CD4-positive, alpha-beta memory T cell (primary cell): ENCODE data around the gene SRCIN1. TPM values are rescaled to one million over a fixed set of nuclear protein-coding genes. Genes with fewer than 3 reads are reported as not detected.
"Not testable (repeated sequence)": the region's sequence is repeated elsewhere in the genome, so short reads cannot be mapped to it uniquely, and the experiment has no call there.

Experiments
- CTCF ChIA-PET: fragments of 350-600 bp; sonication (Branson Sonifier 250); formaldehyde crosslinking; loops from one replicate; lab custom pipeline; 2021; ENCODE audit warnings: inconsistent platforms; ENCODE audit not compliant: partially characterized antibody; lab: Charles Lee
- POLR2A ChIA-PET: fragments of 350-600 bp; sonication (Branson Sonifier 250); formaldehyde crosslinking; loops from one replicate; lab custom pipeline; 2021; ENCODE audit not compliant: partially characterized antibody; lab: Charles Lee
- DNase-seq, 5 donors: peaks; one replicate each; pipeline versions ENCODE4 v3.0.0 to v3.0.0-alpha.2; 2020 to 2022; ENCODE audit warnings: mixed read lengths in 1 of 5
- H3K27ac ChIP-seq: one replicate; pipeline ENCODE4 v1.7.0; 2013; ENCODE audit warnings: low read depth, low read length
- H3K27me3 ChIP-seq: 2 replicates; pipeline ENCODE4 v1.7.0; 2013; ENCODE audit warnings: mild to moderate bottlenecking, low read length, moderate library complexity; ENCODE audit not compliant: insufficient read depth
- H3K36me3 ChIP-seq: 2 replicates; pipeline ENCODE4 v1.7.0; 2013; ENCODE audit warnings: mild to moderate bottlenecking, low read length, moderate library complexity; ENCODE audit not compliant: insufficient read depth
- H3K4me1 ChIP-seq: 2 replicates; pipeline ENCODE4 v1.7.0; 2013; ENCODE audit warnings: mild to moderate bottlenecking, low read length, moderate library complexity; ENCODE audit not compliant: insufficient read depth
- H3K4me3 ChIP-seq, 2 donors: one replicate each; pipeline ENCODE4 v1.7.0; 2013; ENCODE audit warnings: low read length in 2 of 2, mild to moderate bottlenecking in 1 of 2
- H3K9me3 ChIP-seq, 2 donors: one replicate each; pipeline ENCODE4 v1.7.0; 2013; ENCODE audit warnings: low read length in 2 of 2, control low read depth in 1 of 2; ENCODE audit not compliant: control insufficient read depth in 1 of 2
- H3K27ac Mint-ChIP-seq, 7 donors: one replicate each; pipeline ENCODE4 v1.8.0; 2020 to 2021; ENCODE audit warnings: mixed read lengths in 7 of 7, mild to moderate bottlenecking in 6 of 7, inconsistent platforms in 3 of 7, moderate library complexity in 3 of 7
- H3K27me3 Mint-ChIP-seq, 2 donors: one replicate each; pipeline ENCODE4 v1.8.0; 2020 to 2021; ENCODE audit warnings: mixed read lengths in 2 of 2
- H3K36me3 Mint-ChIP-seq, 2 donors: one replicate each; pipeline ENCODE4 v1.8.0; 2020 to 2021; ENCODE audit warnings: mixed read lengths in 2 of 2, inconsistent platforms in 1 of 2, mild to moderate bottlenecking in 1 of 2
- H3K4me1 Mint-ChIP-seq, 4 donors: one replicate each; pipeline ENCODE4 v1.8.0; 2020 to 2021; ENCODE audit warnings: mixed read lengths in 4 of 4, mild to moderate bottlenecking in 1 of 4
- H3K4me3 Mint-ChIP-seq, 8 donors: one replicate each; pipeline ENCODE4 v1.8.0; 2020 to 2021; ENCODE audit warnings: mixed read lengths in 8 of 8, mild to moderate bottlenecking in 7 of 8, moderate library complexity in 6 of 8, inconsistent platforms in 3 of 8
- H3K9me3 Mint-ChIP-seq, 8 donors: one replicate each; pipeline ENCODE4 v1.8.0; 2020 to 2021; ENCODE audit warnings: mixed read lengths in 8 of 8, mild to moderate bottlenecking in 5 of 8, inconsistent platforms in 3 of 8, moderate library complexity in 1 of 8
- intact Hi-C: fragments of 100-400 bp; cut with micrococcal nuclease; formaldehyde crosslinking; loops from one replicate; pipeline ENCODE4 v1.15.1; 2023
- polyA plus RNA-seq, 2 donors: library from polyadenylated mRNA; unstranded; fragments of 300-500 nt; fragmentation: Illumina TruSeq; gene quantifications; one replicate each; pipeline ENCODE4 v1.2.3, GENCODE V29; 2021
- total RNA-seq, 2 experiments: library from RNA; stranded (reverse); gene quantifications; one replicate each; pipeline ENCODE4 v1.2.3, GENCODE V29; 2021

The SRCIN1 gene, protein sequence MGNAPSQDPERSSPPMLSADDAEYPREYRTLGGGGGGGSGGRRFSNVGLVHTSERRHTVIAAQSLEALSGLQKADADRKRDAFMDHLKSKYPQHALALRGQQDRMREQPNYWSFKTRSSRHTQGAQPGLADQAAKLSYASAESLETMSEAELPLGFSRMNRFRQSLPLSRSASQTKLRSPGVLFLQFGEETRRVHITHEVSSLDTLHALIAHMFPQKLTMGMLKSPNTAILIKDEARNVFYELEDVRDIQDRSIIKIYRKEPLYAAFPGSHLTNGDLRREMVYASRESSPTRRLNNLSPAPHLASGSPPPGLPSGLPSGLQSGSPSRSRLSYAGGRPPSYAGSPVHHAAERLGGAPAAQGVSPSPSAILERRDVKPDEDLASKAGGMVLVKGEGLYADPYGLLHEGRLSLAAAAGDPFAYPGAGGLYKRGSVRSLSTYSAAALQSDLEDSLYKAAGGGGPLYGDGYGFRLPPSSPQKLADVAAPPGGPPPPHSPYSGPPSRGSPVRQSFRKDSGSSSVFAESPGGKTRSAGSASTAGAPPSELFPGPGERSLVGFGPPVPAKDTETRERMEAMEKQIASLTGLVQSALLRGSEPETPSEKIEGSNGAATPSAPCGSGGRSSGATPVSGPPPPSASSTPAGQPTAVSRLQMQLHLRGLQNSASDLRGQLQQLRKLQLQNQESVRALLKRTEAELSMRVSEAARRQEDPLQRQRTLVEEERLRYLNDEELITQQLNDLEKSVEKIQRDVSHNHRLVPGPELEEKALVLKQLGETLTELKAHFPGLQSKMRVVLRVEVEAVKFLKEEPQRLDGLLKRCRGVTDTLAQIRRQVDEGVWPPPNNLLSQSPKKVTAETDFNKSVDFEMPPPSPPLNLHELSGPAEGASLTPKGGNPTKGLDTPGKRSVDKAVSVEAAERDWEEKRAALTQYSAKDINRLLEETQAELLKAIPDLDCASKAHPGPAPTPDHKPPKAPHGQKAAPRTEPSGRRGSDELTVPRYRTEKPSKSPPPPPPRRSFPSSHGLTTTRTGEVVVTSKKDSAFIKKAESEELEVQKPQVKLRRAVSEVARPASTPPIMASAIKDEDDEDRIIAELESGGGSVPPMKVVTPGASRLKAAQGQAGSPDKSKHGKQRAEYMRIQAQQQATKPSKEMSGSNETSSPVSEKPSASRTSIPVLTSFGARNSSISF
- total RNA-seq: under 1 TPM; 0.28 to 0.79 TPM
- not detected for polyA plus RNA-seq

DNA sequence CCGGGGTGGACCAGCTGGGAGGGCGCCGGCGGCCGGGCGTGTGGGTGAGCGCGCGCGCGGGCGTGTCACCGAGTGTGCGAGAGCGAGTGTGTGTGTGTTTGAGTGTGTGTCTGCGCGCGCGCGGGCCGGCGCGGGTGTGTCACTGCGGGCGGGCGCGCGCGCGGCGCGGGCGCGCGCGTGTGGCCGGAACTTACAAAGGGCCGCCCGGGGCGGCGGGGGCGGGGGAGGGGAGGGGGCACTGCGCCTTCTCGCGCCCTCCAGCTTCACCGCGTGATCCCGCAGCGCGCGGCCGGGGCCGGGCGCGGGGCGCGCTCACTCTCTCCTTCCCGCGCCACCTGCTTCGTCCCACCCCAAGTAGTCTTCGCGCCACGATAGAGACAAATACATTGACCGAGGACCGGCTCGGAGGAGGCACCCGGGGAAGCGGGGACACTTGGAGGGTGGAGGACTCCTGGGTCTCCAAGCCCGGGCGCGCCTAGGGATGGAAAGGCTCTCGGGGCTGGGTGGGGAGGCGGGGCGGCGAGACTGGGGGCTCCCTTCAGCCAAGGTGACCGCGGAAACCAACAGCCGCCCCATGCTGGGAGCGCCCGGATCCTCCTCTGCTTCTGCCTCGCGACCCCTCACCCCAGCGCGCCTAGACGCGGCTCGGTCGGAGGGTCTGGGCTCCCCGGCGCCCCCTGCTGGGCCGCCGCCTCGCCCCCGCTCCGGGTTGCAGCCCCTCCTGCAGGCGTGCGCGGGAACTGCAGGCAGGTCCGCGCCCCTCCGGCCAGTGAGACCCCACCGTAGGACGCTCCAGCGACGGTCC lies at the start of gene SRCIN1:
SRCIN1 (minus strand) TSS at position 112 of the 805 bp plus-strand sequence. CDS start 247 bp downstream, outside the sequence.
- Histone ChIP-seq H3K4me1 (peaks cover 13% of the 10 kb centered on the region), H3K36me3 (no peaks in the 10 kb centered on the region), H3K4me3 (peak within 1 kb of the TSS in 1 of 2 donors; percentile 32), H3K27me3 (peaks cover 48% of the 10 kb centered on the region), H3K27ac (no peak within 1 kb of the TSS), H3K9me3 (no peaks in the 10 kb centered on the region)
- DNase-seq: peak in 4 of 5 donors; percentile 23 to 32 (median 27)
- Mint-ChIP-seq H3K4me3 (peak within 1 kb of the TSS; percentile 57 to 77 (median 72)), H3K27me3 (peaks cover 44 to 59% of the 10 kb centered on the region in 2 donors), H3K4me1 (peaks cover 4 to 25% (median 14%) of the 10 kb centered on the region in 4 donors), H3K9me3 (peaks cover 0 to 2% (median 0%) of the 10 kb centered on the region in 8 donors), H3K36me3 (no peaks in the 10 kb centered on the region), H3K27ac (no peak within 1 kb of the TSS)
- intact Hi-C loops: no loop called here
- ChIA-PET POLR2A (no interaction called here), CTCF (interaction anchor here (1.0 to 3.1 kb wide), 2 partner anchors 11 to 47 kb away, joined by 4 to 19 read pairs; no protein-coding TSS in a partner anchor)

GRCh38 chr17:38654411-38655398 lies 49.0 kb upstream of the SRCIN1 start:
- H3K4me3 ChIP-seq: no peak overlapping the region
- Mint-ChIP-seq H3K27ac (no peak overlapping the region), H3K4me3 (peak overlapping the region in 2 of 8 donors; percentile 14 to 59), H3K27me3 (peaks cover 25 to 29% of the 10 kb centered on the region in 2 donors), H3K36me3 (no peaks in the 10 kb centered on the region), H3K4me1 (peaks cover 2 to 6% (median 3%) of the 10 kb centered on the region in 4 donors), H3K9me3 (no peaks in the 10 kb centered on the region)
- ChIA-PET CTCF (interaction anchor here (0.6 to 3.4 kb wide), 2 partner anchors 9 to 96 kb away, joined by 4 to 14 read pairs; no protein-coding TSS in a partner anchor), POLR2A (no interaction called here)
- H3K27me3 ChIP-seq: peaks cover 11% of the 10 kb centered on the region
- DNase-seq: no peak
- H3K9me3 ChIP-seq: no peaks in the 10 kb centered on the region
- intact Hi-C loops: no loop called here
- H3K36me3 ChIP-seq: no peaks in the 10 kb centered on the region
- peaks cover 11% of the 10 kb centered on the region for H3K4me1 ChIP-seq
- H3K27ac ChIP-seq: no peak overlapping the region

DNA sequence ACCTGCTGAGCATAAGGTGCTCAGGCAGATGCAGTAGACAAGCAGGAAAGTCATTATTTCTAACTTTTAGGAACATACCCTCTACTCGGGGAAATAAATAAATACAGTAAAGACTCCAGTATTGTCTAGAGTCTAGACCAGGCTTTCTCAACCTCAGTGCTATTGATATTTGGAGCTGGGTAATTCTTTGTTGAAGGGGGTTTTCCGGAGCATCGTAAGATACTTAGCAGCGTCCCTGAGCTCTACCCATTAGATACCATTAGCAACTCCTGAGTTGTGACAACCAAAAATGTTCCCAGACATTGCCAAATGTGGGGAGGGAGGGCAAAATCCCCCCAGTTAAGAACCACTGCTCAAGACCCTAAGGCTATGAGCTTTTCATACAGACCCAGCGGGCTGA lies 47.9 kb upstream of the SRCIN1 start:
- Histone ChIP-seq H3K27ac (no peak overlapping the region), H3K4me3 (no peak overlapping the region), H3K27me3 (peaks cover 11% of the 10 kb centered on the region), H3K4me1 (peaks cover 11% of the 10 kb centered on the region), H3K36me3 (no peaks in the 10 kb centered on the region), H3K9me3 (no peaks in the 10 kb centered on the region)
- intact Hi-C loops: no loop called here
- H3K4me1 Mint-ChIP-seq: peaks cover 2 to 6% (median 3%) of the 10 kb centered on the region in 4 donors
- no peaks in the 10 kb centered on the region for H3K9me3 Mint-ChIP-seq
- H3K4me3 Mint-ChIP-seq: no peak overlapping the region
- H3K27me3 Mint-ChIP-seq: peaks cover 22 to 29% of the 10 kb centered on the region in 2 donors
- ChIA-PET CTCF (interaction anchor here (0.9 to 3.4 kb wide), 2 partner anchors 9 to 95 kb away, joined by 4 to 14 read pairs; no protein-coding TSS in a partner anchor), POLR2A (interaction anchor here (0.8 kb wide), 1 partner anchor 95 kb away, joined by 3 read pairs; no protein-coding TSS in a partner anchor)
- H3K27ac Mint-ChIP-seq: no peak overlapping the region
- no peak for DNase-seq
- H3K36me3 Mint-ChIP-seq: no peaks in the 10 kb centered on the region

- Mint-ChIP-seq H3K9me3 (no peaks in the 10 kb centered on the region), H3K36me3 (no peaks in the 10 kb centered on the region), H3K27ac (no peak overlapping the region), H3K4me3 (no peak overlapping the region), H3K27me3 (peaks cover 22 to 27% of the 10 kb centered on the region in 2 donors), H3K4me1 (peaks cover 2 to 6% (median 3%) of the 10 kb centered on the region in 4 donors)
- H3K27ac ChIP-seq: no peak overlapping the region
- peaks cover 11% of the 10 kb centered on the region for H3K27me3 ChIP-seq
- no peaks in the 10 kb centered on the region for H3K36me3 ChIP-seq
- POLR2A ChIA-PET: interaction anchor here (0.8 kb wide), 1 partner anchor 94 kb away, joined by 3 read pairs; no protein-coding TSS in a partner anchor
- H3K4me1 ChIP-seq: peaks cover 11% of the 10 kb centered on the region
- no peaks in the 10 kb centered on the region for H3K9me3 ChIP-seq
- CTCF ChIA-PET: interaction anchor here (0.9 to 3.4 kb wide), 2 partner anchors 10 to 95 kb away, joined by 4 to 14 read pairs; no protein-coding TSS in a partner anchor
- no peak overlapping the region for H3K4me3 ChIP-seq
- no peak for DNase-seq
- intact Hi-C loops: no loop called here
Measured at GRCh38 chr17:38653230-38653629, 47.5 kb upstream of the SRCIN1 start.

DNA sequence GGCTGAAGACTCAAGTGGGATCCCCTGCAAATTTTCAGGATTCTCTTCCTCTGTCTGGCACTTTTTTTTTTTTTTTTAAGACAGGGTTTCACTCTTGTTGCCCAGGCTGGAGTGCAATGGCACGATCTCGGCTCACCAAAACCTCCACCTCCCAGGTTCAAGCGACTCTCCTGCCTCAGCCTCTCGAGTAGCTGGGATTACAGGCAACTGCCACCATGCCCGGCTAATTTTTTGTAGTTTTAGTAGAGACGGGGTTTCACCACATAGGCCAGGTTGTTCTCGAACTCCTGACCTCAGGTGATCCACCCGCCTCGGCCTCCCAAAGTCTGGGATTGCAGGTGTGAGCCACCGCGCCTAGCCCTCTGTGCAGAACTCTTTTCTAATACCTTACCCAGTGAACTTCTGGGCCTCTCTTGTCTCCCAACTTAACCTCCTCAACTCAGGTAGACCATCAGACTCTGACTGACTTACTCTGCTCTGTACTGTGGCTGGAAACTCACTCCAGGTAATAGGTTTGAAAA lies 45.0 kb upstream of the SRCIN1 start:
- H3K4me3 Mint-ChIP-seq, H3K36me3 ChIP-seq, H3K4me1 Mint-ChIP-seq, DNase-seq, H3K36me3 Mint-ChIP-seq, H3K9me3 Mint-ChIP-seq, H3K4me3 ChIP-seq, H3K27ac Mint-ChIP-seq, H3K9me3 ChIP-seq, H3K27ac ChIP-seq, POLR2A ChIA-PET, intact Hi-C loops: not testable (repeated sequence)
- CTCF ChIA-PET: interaction anchor here (0.9 to 1.2 kb wide), 2 partner anchors 13 to 93 kb away, joined by 3 to 6 read pairs; no protein-coding TSS in a partner anchor
- peaks cover 11% of the 10 kb centered on the region for H3K4me1 ChIP-seq
- H3K27me3 ChIP-seq: peaks cover 11% of the 10 kb centered on the region
- peaks cover 16 to 21% of the 10 kb centered on the region in 2 donors for H3K27me3 Mint-ChIP-seq
